Measurements from ENCODE around the gene MYBPC2. TPM values are rescaled to one million over a fixed set of nuclear protein-coding genes. Genes with fewer than 3 reads are reported as not detected.

MYBPC2 gene
- total and polyA plus RNA-seq, 2 donors (not counting 1 experiment from before 2014, with no cell fraction given): 1.1 to 1.7 TPM

DNA sequence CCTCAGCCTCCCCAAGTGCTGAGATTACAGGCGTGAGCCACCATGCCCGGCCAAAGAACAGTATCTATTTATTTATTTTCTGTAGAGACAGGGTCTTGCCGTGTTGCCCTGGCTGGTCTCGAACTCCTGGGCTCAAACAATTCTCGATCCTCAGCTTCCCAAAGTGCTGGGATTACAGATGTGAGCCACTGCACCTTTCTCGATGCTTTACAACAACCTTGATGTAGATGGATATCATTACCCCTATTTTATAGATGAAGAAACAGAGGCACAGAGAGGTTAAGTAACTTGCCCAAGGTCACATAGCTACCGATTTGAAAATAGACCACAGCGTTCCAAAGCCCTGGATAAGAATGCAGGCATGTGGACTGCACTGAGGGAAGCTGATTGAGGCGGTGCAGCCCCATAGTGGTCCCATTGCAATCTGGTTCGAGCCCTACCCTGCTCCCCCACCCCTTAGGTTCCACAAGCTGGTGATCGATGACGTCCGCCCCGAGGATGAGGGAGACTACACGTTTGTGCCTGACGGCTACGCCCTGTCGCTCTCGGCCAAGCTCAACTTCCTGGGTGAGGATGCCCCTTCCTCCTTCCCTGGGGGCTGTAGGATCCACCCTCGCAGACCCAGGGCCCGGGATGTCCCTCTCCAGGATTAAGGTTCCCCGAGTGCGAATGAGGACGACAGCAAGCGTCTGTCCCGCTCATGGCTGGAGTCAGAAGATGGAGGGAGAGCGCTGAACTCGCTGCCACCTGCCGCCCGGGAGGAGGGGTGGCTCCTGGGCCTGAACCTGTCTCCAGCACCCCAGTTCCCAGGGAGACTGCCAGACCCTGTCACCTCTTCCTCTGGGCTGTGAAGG lies 17.9 kb downstream of the MYBPC2 start:
- H3K36me3 ChIP-seq (replicated peaks in 1 of 2; ENCODE audit: control extremely low read depth in 1 of 2, control insufficient read depth in 1 of 2, extremely low read depth in 1 of 2, insufficient read depth in 2 of 2, low read length in 1 of 2): no peaks in the 10 kb centered on the region
- Mint-ChIP-seq H3K27me3 (no peaks in the 10 kb centered on the region), H3K4me1 (peaks cover 8% of the 10 kb centered on the region), H3K27ac (peak overlapping the region; percentile 6), H3K4me3 (peak overlapping the region; percentile 63), H3K9me3 (ENCODE audit: insufficient read depth) (peaks cover 2% of the 10 kb centered on the region)
- no peaks in the 10 kb centered on the region for H3K27me3 ChIP-seq (replicated peaks in 1 of 4; ENCODE audit: control extremely low read depth in 1 of 4, control insufficient read depth in 3 of 4, insufficient read depth in 4 of 4, low read length in 3 of 4)
- DNase-seq: no peak
- H3K4me1 ChIP-seq (ENCODE audit: control insufficient read depth in 2 of 2, insufficient read depth in 2 of 2, low read length in 2 of 2): no peaks in the 10 kb centered on the region
- no peak overlapping the region for H3K4me3 ChIP-seq (ENCODE audit: control extremely low read depth in 1 of 5, extremely low read depth in 1 of 5, insufficient read depth in 1 of 5, low read depth in 2 of 5, low read length in 4 of 5)
- 79% methylated on average over 24 of the region's 30 CpGs for WGBS (ENCODE audit: insufficient coverage)
- peaks cover 0 to 7% (median 0%) of the 10 kb centered on the region in 3 donors for H3K9me3 ChIP-seq (ENCODE audit: control extremely low read depth in 1 of 3, control insufficient read depth in 2 of 3, insufficient read depth in 1 of 3, low read length in 2 of 3)
- POLR2A ChIA-PET: interaction anchor here (1.4 kb wide), 1 partner anchor 20 kb away, joined by 7 read pairs; no protein-coding TSS in a partner anchor
- ATAC-seq (ENCODE audit: low read depth): no peak
- no peak overlapping the region for H3K27ac ChIP-seq (ENCODE audit: low read length in 2 of 2)
- TF ChIP-seq EZH2 (IDR thresholded peaks at IDR 0.05; ENCODE audit: borderline replicate concordance, insufficient read depth, low read depth, low read length, poor library complexity, severe bottlenecking): no peak
- TF ChIP-seq, protein P1, sequence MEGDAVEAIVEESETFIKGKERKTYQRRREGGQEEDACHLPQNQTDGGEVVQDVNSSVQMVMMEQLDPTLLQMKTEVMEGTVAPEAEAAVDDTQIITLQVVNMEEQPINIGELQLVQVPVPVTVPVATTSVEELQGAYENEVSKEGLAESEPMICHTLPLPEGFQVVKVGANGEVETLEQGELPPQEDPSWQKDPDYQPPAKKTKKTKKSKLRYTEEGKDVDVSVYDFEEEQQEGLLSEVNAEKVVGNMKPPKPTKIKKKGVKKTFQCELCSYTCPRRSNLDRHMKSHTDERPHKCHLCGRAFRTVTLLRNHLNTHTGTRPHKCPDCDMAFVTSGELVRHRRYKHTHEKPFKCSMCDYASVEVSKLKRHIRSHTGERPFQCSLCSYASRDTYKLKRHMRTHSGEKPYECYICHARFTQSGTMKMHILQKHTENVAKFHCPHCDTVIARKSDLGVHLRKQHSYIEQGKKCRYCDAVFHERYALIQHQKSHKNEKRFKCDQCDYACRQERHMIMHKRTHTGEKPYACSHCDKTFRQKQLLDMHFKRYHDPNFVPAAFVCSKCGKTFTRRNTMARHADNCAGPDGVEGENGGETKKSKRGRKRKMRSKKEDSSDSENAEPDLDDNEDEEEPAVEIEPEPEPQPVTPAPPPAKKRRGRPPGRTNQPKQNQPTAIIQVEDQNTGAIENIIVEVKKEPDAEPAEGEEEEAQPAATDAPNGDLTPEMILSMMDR (IDR thresholded peaks at IDR 0.05): no peak
- CTCF ChIA-PET: interaction anchor here (1.2 kb wide), 1 partner anchor 11 kb away, joined by 6 read pairs; no protein-coding TSS in a partner anchor
- no peak overlapping the region for H3K4me2 ChIP-seq (replicated peaks; ENCODE audit: low read depth, low read length, poor library complexity, severe bottlenecking)
- no peak overlapping the region for H3K9ac ChIP-seq (ENCODE audit: low read length)
- no peaks in the 10 kb centered on the region for H4K20me1 ChIP-seq (ENCODE audit: control insufficient read depth, insufficient read depth, low read length, poor library complexity, severe bottlenecking)
- H3K79me2 ChIP-seq (ENCODE audit: control insufficient read depth, insufficient read depth, low read length): no peaks in the 10 kb centered on the region
- H2AFZ ChIP-seq (ENCODE audit: insufficient read depth, low read depth, low read length, poor library complexity, severe bottlenecking): no peak overlapping the region
- intact Hi-C loops (cut with micrococcal nuclease): no loop called here

DNA sequence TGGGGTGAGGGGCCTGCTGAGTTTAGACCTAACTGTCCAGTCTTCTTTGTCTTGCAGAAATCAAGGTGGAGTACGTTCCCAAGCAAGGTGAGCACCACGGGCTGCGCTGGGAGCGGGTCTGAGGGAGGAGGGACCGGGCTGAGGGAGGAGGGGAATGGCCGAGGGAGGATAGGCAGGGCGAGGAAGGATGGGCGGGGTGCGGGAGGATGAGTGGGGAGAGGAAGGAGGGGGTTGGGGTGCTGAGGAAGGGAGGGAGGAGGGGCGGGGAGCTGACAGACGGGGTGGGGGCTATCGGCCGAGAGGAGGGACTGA lies 18.5 kb downstream of the MYBPC2 start:
- Histone ChIP-seq H4K20me1 (ENCODE audit: control insufficient read depth, insufficient read depth, low read length, poor library complexity, severe bottlenecking) (no peaks in the 10 kb centered on the region), H3K9ac (ENCODE audit: low read length) (no peak overlapping the region), H3K4me3 (ENCODE audit: control extremely low read depth in 1 of 5, extremely low read depth in 1 of 5, insufficient read depth in 1 of 5, low read depth in 2 of 5, low read length in 4 of 5) (no peak overlapping the region), H3K9me3 (ENCODE audit: control extremely low read depth in 1 of 3, control insufficient read depth in 2 of 3, insufficient read depth in 1 of 3, low read length in 2 of 3) (peaks cover 0 to 7% (median 0%) of the 10 kb centered on the region in 3 donors), H3K27me3 (replicated peaks in 1 of 4; ENCODE audit: control extremely low read depth in 1 of 4, control insufficient read depth in 3 of 4, insufficient read depth in 4 of 4, low read length in 3 of 4) (no peaks in the 10 kb centered on the region), H3K36me3 (replicated peaks in 1 of 2; ENCODE audit: control extremely low read depth in 1 of 2, control insufficient read depth in 1 of 2, extremely low read depth in 1 of 2, insufficient read depth in 2 of 2, low read length in 1 of 2) (no peaks in the 10 kb centered on the region), H3K79me2 (ENCODE audit: control insufficient read depth, insufficient read depth, low read length) (no peaks in the 10 kb centered on the region), H2AFZ (ENCODE audit: insufficient read depth, low read depth, low read length, poor library complexity, severe bottlenecking) (no peak overlapping the region), H3K4me2 (replicated peaks; ENCODE audit: low read depth, low read length, poor library complexity, severe bottlenecking) (no peak overlapping the region), H3K4me1 (ENCODE audit: control insufficient read depth in 2 of 2, insufficient read depth in 2 of 2, low read length in 2 of 2) (no peaks in the 10 kb centered on the region), H3K27ac (ENCODE audit: low read length in 2 of 2) (no peak overlapping the region)
- Mint-ChIP-seq H3K27me3 (no peaks in the 10 kb centered on the region), H3K4me3 (peak overlapping the region; percentile 63), H3K4me1 (peaks cover 8% of the 10 kb centered on the region), H3K27ac (peak overlapping the region; percentile 6), H3K9me3 (ENCODE audit: insufficient read depth) (peaks cover 2% of the 10 kb centered on the region)
- intact Hi-C loops (cut with micrococcal nuclease): no loop called here
- POLR2A ChIA-PET: interaction anchor here (1.4 kb wide), 1 partner anchor 21 kb away, joined by 7 read pairs; no protein-coding TSS in a partner anchor
- no peak for ATAC-seq (ENCODE audit: low read depth)
- TF ChIP-seq, protein P1 (IDR thresholded peaks at IDR 0.05): no peak
- no peak for TF ChIP-seq EZH2 (IDR thresholded peaks at IDR 0.05; ENCODE audit: borderline replicate concordance, insufficient read depth, low read depth, low read length, poor library complexity, severe bottlenecking)
- WGBS (ENCODE audit: insufficient coverage): 73% methylated on average over 7 of the region's 13 CpGs
- no peak for DNase-seq
- CTCF ChIA-PET: interaction anchor here (1.2 kb wide), 1 partner anchor 10 kb away, joined by 6 read pairs; no protein-coding TSS in a partner anchor

Data from B cell (primary cell).